HFFc6 (cell line): ENCODE measurements around the gene PKN1. TPM values are rescaled to one million over a fixed set of nuclear protein-coding genes. Genes with fewer than 3 reads are reported as not detected.

Experiments
- DNase-seq: peaks from one replicate; pipeline ENCODE4 v3.0.0-alpha.2; 2018
- H3K27ac Mint-ChIP-seq: 2 replicates; pipeline ENCODE4 v1.8.0; 2020; ENCODE audit warnings: mild to moderate bottlenecking, mixed read lengths
- H3K27me3 Mint-ChIP-seq: 2 replicates; pipeline ENCODE4 v1.8.0; 2021; ENCODE audit warnings: mild to moderate bottlenecking, moderate library complexity, mixed read lengths; ENCODE audit not compliant: insufficient read depth
- H3K36me3 Mint-ChIP-seq: 2 replicates; pipeline ENCODE4 v1.8.0; 2021; ENCODE audit warnings: low read depth, mixed read lengths
- H3K4me1 Mint-ChIP-seq: 2 replicates; pipeline ENCODE4 v1.8.0; 2020; ENCODE audit warnings: low read depth, mixed read lengths
- H3K4me3 Mint-ChIP-seq: 2 replicates; pipeline ENCODE4 v1.8.0; 2020; ENCODE audit warnings: mild to moderate bottlenecking, moderate library complexity, mixed read lengths
- H3K9me3 Mint-ChIP-seq: 2 replicates; pipeline ENCODE4 v1.8.0; 2020; ENCODE audit warnings: mild to moderate bottlenecking, mixed read lengths
- total RNA-seq, 6 experiments: library from RNA; stranded (reverse); fragmentation: NEBNext Ultra II Directional; extraction: Animal tissue kit (Norgen Biotek cat#: 25700); gene quantifications; 2 replicates in 1 of 6; 3 replicates in 5 of 6; pipeline ENCODE4 v1.2.3, GENCODE V29; 2021
- TF ChIP-seq, protein P1 (sequence below): fragments of 200-600 bp; sonication (generic); IDR thresholded peaks from 2 replicates; pipeline ENCODE4 v1.5.0; 2021; ENCODE audit warnings: antibody characterized with exemption, mild to moderate bottlenecking

The PKN1 gene
- total RNA-seq, 6 experiments from 2014 or later = 132 to 173 (median 149) TPM

DNA sequence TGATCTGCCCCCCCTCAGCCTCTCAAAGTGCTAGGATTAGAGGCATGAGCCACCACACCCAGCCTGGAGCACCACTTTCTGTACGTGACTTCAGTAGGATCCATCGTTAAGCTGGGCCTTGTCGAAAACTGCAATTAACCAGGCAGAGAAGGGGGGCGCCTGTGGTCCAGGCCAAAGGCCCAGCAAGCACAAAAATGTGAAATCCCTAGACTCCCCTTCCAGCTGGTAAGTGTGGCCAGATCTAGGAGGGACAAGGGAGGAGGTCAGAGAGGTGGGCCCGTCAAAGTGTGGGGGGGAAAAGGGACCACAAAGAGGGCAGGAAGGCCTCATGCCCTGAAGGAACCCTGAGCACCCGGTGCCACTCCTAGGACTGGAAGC lies 27.7 kb upstream of the PKN1 start:
- TF ChIP-seq, protein P1, sequence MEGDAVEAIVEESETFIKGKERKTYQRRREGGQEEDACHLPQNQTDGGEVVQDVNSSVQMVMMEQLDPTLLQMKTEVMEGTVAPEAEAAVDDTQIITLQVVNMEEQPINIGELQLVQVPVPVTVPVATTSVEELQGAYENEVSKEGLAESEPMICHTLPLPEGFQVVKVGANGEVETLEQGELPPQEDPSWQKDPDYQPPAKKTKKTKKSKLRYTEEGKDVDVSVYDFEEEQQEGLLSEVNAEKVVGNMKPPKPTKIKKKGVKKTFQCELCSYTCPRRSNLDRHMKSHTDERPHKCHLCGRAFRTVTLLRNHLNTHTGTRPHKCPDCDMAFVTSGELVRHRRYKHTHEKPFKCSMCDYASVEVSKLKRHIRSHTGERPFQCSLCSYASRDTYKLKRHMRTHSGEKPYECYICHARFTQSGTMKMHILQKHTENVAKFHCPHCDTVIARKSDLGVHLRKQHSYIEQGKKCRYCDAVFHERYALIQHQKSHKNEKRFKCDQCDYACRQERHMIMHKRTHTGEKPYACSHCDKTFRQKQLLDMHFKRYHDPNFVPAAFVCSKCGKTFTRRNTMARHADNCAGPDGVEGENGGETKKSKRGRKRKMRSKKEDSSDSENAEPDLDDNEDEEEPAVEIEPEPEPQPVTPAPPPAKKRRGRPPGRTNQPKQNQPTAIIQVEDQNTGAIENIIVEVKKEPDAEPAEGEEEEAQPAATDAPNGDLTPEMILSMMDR = no peak
- Mint-ChIP-seq H3K4me3 (no peak overlapping the region; the same call in 1 of the 2 replicates), H3K9me3 (peaks cover 7% of the 10 kb centered on the region; the same call in 1 of the 2 replicates), H3K4me1 (peaks cover 18% of the 10 kb centered on the region), H3K36me3 (peaks cover 45% of the 10 kb centered on the region), H3K27me3 (peaks cover 11% of the 10 kb centered on the region), H3K27ac (no peak overlapping the region)
- DNase-seq = no peak

DNA sequence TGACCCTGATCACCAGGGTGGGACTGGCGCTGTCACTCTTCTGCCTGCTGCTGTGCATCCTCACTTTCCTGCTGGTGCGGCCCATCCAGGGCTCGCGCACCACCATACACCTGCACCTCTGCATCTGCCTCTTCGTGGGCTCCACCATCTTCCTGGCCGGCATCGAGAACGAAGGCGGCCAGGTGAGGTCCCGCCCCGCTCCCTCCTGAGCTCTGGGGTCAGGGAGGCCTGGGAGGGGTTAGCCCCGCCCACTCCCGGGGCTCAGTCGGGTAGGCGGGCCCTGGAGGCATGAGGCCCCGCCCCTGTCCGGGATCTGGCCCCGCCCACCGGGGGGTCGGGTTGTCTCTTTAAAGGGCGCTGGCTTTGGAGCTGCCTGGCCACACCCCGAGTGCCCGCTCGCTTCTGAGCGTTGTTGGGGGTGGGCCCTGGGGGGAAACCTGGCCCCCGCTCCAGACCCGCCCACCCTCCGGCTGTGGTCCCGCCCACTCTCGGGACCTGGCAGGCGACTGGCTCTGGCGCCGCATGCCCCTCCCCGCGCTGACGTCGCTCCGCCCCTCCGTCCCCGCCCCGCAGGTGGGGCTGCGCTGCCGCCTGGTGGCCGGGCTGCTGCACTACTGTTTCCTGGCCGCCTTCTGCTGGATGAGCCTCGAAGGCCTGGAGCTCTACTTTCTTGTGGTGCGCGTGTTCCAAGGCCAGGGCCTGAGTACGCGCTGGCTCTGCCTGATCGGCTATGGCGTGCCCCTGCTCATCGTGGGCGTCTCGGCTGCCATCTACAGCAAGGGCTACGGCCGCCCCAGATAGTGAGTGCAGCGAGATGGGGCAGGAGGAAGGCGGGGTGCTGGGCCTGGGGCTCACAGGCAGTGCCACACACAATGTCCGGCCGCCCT lies 27.1 kb upstream of the PKN1 start:
- DNase-seq = peak; percentile 47
- H3K9me3 Mint-ChIP-seq = peaks cover 7% of the 10 kb centered on the region; the same call in 1 of the 2 replicates

DNA sequence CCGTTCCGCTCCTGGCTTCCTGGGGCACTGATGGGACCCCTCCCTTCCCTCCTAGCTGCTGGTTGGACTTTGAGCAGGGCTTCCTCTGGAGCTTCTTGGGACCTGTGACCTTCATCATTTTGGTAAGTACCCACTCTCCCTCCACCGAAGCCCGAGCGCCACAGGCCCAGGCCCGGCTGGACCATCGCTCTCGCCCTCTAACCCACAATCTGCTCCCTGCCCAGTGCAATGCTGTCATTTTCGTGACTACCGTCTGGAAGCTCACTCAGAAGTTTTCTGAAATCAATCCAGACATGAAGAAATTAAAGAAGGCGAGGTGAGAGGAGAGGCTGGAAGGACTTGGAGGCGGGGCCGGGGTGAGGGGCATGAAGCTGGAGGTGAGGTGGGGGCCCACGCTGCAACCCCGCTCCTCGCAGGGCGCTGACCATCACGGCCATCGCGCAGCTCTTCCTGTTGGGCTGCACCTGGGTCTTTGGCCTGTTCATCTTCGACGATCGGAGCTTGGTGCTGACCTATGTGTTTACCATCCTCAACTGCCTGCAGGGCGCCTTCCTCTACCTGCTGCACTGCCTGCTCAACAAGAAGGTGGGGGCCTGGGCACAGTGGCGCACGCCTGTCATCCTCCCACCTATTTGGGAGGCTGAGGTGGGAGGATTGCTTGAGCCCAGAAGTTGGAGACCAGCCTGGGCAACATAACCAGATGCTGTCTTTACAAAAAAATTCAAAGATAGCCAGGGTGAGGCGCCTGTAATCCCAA lies 26.3 kb upstream of the PKN1 start:
- H3K4me1 Mint-ChIP-seq = peaks cover 11% of the 10 kb centered on the region; the same call in 1 of the 2 replicates
- DNase-seq = no peak
- TF ChIP-seq, protein P1 = no peak
- peaks cover 11% of the 10 kb centered on the region for H3K27me3 Mint-ChIP-seq
- peaks cover 46% of the 10 kb centered on the region for H3K36me3 Mint-ChIP-seq
- H3K4me3 Mint-ChIP-seq = no peak overlapping the region
- H3K27ac Mint-ChIP-seq = no peak overlapping the region
- H3K9me3 Mint-ChIP-seq = peaks cover 7% of the 10 kb centered on the region; the same call in 1 of the 2 replicates

More for the DNA sequence above, 27.1 kb upstream of the PKN1 start:
- H3K27ac Mint-ChIP-seq = no peak overlapping the region
- peaks cover 11% of the 10 kb centered on the region for H3K27me3 Mint-ChIP-seq
- peaks cover 48% of the 10 kb centered on the region for H3K36me3 Mint-ChIP-seq
- TF ChIP-seq, protein P1 = peak; percentile 92
- peaks cover 18% of the 10 kb centered on the region for H3K4me1 Mint-ChIP-seq
- H3K4me3 Mint-ChIP-seq = no peak overlapping the region; the same call in 1 of the 2 replicates

DNA sequence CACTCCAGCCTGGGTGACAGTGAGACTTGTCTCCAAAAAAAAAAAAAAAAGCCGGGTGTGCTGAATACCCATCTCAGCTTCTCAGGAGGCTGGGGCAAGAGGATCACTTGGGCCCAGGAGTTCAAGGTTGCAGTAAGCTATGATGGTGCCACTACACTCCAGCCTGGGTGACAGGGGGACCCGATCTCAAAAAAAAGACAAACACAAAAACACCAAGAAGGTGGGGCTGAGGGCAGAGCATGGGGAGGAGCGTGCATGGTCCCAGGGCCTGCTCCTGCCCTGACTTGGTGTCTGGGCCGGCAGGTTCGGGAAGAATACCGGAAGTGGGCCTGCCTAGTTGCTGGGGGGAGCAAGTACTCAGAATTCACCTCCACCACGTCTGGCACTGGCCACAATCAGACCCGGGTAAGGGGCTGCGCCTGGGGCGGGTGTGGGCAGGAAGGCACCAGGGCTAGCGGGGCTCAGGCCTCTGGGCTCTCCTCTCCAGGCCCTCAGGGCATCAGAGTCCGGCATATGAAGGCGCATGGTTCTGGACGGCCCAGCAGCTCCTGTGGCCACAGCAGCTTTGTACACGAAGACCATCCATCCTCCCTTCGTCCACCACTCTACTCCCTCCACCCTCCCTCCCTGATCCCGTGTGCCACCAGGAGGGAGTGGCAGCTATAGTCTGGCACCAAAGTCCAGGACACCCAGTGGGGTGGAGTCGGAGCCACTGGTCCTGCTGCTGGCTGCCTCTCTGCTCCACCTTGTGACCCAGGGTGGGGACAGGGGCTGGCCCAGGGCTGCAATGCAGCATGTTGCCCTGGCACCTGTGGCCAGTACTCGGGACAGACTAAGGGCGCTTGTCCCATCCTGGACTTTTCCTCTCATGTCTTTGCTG lies 25.3 kb upstream of the PKN1 start:
- Mint-ChIP-seq H3K4me1 (peaks cover under 1% of the 10 kb centered on the region; the same call in 1 of the 2 replicates), H3K9me3 (peaks cover 7% of the 10 kb centered on the region; the same call in 1 of the 2 replicates), H3K4me3 (no peak overlapping the region), H3K27ac (peak overlapping the region; percentile 44; the same call in 1 of the 2 replicates), H3K27me3 (peaks cover 11% of the 10 kb centered on the region), H3K36me3 (peaks cover 41% of the 10 kb centered on the region)
- DNase-seq = no peak
- TF ChIP-seq, protein P1 = no peak
